GM12892 (cell line): ENCODE results near the gene MACROD2.

Experiments
- POLR2A ChIP-seq: IDR thresholded peaks from 2 replicates; pipeline ENCODE4 v1.6.1; 2011; ENCODE audit warnings: low read depth, low read length, control low read depth
- POLR2AphosphoS5 ChIP-seq: IDR thresholded peaks from 2 replicates; pipeline ENCODE4 v1.6.1; 2011; ENCODE audit warnings: low read depth, low read length, control low read depth

DNA sequence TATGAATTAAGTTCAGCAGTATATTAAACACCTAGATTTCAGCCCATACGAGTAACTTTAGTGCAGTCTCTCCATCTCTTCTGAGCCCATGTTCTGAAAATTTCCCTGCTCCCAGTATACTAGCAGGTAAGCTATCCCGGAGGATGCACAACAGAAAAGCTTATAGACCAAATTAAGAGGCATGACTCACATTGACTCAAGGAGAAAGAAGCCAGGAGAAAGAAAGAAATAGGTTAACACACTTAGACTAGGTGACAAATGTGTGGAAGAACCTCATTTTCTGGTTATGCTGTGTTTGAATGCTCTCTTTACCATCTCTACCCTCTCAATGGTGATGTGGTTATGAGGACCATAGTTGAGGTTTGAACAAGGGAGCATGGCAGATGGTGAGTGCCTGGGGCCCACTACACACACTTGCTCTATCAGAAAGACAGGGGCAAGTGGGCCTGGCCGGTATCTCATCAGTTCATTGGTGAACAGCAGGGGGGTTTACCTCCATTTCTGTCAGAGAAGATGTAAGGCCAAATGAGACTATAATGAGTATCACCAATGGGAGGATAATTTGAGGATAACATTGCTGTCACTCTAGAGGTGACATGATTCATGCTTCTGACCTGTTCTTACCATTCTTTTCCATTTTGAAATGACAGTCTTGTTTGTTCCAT, 1244.4 kb downstream of the MACROD2 start:
- TF ChIP-seq POLR2AphosphoS5 (no peak), POLR2A (no peak)
